Suprapubic skin (tissue), 4 donors: ENCODE measurements around the gene PMM1.

ENCODE experiments used
- CTCF ChIP-seq, 2 donors: fragments of 200-600 bp in 1 of 2; fragments of 450-650 bp in 1 of 2; sonication (generic) in 1 of 2; IDR thresholded peaks; one replicate each; pipeline ENCODE4 v1.5.1; 2016 to 2019; ENCODE audit warnings: antibody characterized with exemption in 2 of 2, mild to moderate bottlenecking in 1 of 2, moderate library complexity in 1 of 2
- POLR2A ChIP-seq, 2 donors: fragments of 450-650 bp; IDR thresholded peaks; one replicate each; pipeline ENCODE4 v1.6.1; 2017; ENCODE audit warnings: antibody characterized with exemption in 2 of 2, mild to moderate bottlenecking in 2 of 2, moderate library complexity in 2 of 2
- POLR2AphosphoS5 ChIP-seq, 3 donors: sonication (generic); formaldehyde crosslinking; IDR thresholded peaks; one replicate each; pipeline ENCODE4 v1.6.1; 2017; ENCODE audit warnings: antibody characterized with exemption in 3 of 3

- TF ChIP-seq CTCF (IDR thresholded peaks at IDR 0.05) (no peak), POLR2A (IDR thresholded peaks at IDR 0.05) (no peak), POLR2AphosphoS5 (IDR thresholded peaks at IDR 0.05) (no peak)
These were observed 27.9 kb downstream of the PMM1 start for GRCh38 chr22:41561788-41562187.
